Sigmoid colon (tissue), 4 donors: ENCODE measurements around the gene RPAP2.

Source experiments
- EP300 ChIP-seq, 4 donors: sonication (generic); formaldehyde crosslinking; IDR thresholded peaks; one replicate each; pipeline ENCODE4 v1.6.1; 2017; ENCODE audit warnings: antibody characterized with exemption in 4 of 4
- POLR2A ChIP-seq, 2 donors: fragments of 450-650 bp; IDR thresholded peaks; one replicate each; pipeline ENCODE4 v1.6.1; 2016; ENCODE audit warnings: antibody characterized with exemption in 2 of 2, mild to moderate bottlenecking in 2 of 2, moderate library complexity in 2 of 2
- POLR2AphosphoS5 ChIP-seq, 4 donors: sonication (generic); formaldehyde crosslinking; IDR thresholded peaks; one replicate each; pipeline ENCODE4 v1.6.1; 2017; ENCODE audit warnings: antibody characterized with exemption in 4 of 4
- TF ChIP-seq, protein P1 (sequence below), 4 experiments: fragments of 450-650 bp in 3 of 4; fragments of 200-600 bp in 1 of 4; IDR thresholded peaks; one replicate each; pipeline ENCODE4 v1.5.1; 2016 to 2019; ENCODE audit warnings: antibody characterized with exemption in 4 of 4, mild to moderate bottlenecking in 3 of 4, moderate library complexity in 2 of 4

DNA sequence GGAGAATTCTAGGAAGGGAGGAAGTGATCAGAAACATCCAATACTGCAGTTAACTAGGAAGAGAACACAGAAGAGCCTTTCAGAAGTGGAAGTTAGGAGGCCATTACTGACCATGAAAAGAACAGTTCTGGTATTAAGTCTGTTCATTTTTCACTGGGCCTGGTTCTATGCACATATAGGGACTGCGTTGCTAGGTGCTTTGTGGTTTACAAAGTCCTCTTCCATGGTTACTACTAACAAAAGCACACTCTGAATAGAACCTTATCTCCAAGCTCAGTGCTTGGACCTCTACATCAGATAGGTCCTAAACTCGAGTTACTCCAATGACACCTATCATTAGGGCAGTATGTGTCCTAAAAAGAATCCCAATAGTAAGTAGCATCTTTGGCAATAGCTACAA is 75.4 kb downstream of the RPAP2 start:
- TF ChIP-seq POLR2A (IDR thresholded peaks at IDR 0.05) (no peak), POLR2AphosphoS5 (IDR thresholded peaks at IDR 0.05) (no peak), EP300 (IDR thresholded peaks at IDR 0.05) (no peak)
- TF ChIP-seq, protein P1, sequence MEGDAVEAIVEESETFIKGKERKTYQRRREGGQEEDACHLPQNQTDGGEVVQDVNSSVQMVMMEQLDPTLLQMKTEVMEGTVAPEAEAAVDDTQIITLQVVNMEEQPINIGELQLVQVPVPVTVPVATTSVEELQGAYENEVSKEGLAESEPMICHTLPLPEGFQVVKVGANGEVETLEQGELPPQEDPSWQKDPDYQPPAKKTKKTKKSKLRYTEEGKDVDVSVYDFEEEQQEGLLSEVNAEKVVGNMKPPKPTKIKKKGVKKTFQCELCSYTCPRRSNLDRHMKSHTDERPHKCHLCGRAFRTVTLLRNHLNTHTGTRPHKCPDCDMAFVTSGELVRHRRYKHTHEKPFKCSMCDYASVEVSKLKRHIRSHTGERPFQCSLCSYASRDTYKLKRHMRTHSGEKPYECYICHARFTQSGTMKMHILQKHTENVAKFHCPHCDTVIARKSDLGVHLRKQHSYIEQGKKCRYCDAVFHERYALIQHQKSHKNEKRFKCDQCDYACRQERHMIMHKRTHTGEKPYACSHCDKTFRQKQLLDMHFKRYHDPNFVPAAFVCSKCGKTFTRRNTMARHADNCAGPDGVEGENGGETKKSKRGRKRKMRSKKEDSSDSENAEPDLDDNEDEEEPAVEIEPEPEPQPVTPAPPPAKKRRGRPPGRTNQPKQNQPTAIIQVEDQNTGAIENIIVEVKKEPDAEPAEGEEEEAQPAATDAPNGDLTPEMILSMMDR (IDR thresholded peaks at IDR 0.05), result no peak
